SIG-M5 treated with dmso at 0.1 percent for 504 hours (cell line): Measurements from ENCODE around the gene GLUL.
"Not testable (repeated sequence)": the region's sequence is repeated elsewhere in the genome, so short reads cannot be mapped to it uniquely, and the experiment has no call there.

ENCODE experiments used
- DNase-seq: peaks from one replicate; lab custom pipeline; 2025; ENCODE audit not compliant: unreplicated experiment; lab: John Stamatoyannopoulos, UW

GLUL gene

GRCh38 chr1:182395906-182396305, 4.3 kb upstream of the GLUL start:
- no peak for DNase-seq

GRCh38 chr1:182394055-182394775, 2.6 kb upstream of the GLUL start:
- DNase-seq = peak; percentile 95

GRCh38 chr1:182392050-182393028, 749 bp upstream of the GLUL start:
- DNase-seq = peak; percentile 92

GRCh38 chr1:182391028-182391361, 595 bp downstream of the GLUL start:
- DNase-seq = no peak

- DNase-seq = peak; percentile 78
Observed at GRCh38 chr1:182389619-182390047, 2.0 kb downstream of the GLUL start.

- no peak for DNase-seq
Observed at GRCh38 chr1:182388392-182389134, 3.0 kb downstream of the GLUL start.

GRCh38 chr1:182387566-182387965, 4.0 kb downstream of the GLUL start:
- DNase-seq = no peak

GRCh38 chr1:182386980-182387379, 4.6 kb downstream of the GLUL start:
- DNase-seq = no peak

- no peak for DNase-seq
Observed at GRCh38 chr1:182385885-182386853, 5.4 kb downstream of the GLUL start.

- DNase-seq = no peak
Observed at GRCh38 chr1:182384387-182384960, 7.1 kb downstream of the GLUL start.

GRCh38 chr1:182383934-182384333, 7.7 kb downstream of the GLUL start:
- no peak for DNase-seq

GRCh38 chr1:182383037-182383661, 8.4 kb downstream of the GLUL start:
- DNase-seq = no peak

- DNase-seq = no peak
Observed at GRCh38 chr1:182381962-182382819, 9.4 kb downstream of the GLUL start.

GRCh38 chr1:182380199-182380598, 11.4 kb downstream of the GLUL start:
- no peak for DNase-seq

GRCh38 chr1:182379781-182380180, 11.8 kb downstream of the GLUL start:
- not testable (repeated sequence) for DNase-seq

- DNase-seq = no peak
Observed at GRCh38 chr1:182376936-182377574, 14.5 kb downstream of the GLUL start.

- DNase-seq = no peak
Observed at GRCh38 chr1:182374101-182374834, 17.3 kb downstream of the GLUL start.
